ENCODE measurements around the gene FLT4.

Gene FLT4

DNA sequence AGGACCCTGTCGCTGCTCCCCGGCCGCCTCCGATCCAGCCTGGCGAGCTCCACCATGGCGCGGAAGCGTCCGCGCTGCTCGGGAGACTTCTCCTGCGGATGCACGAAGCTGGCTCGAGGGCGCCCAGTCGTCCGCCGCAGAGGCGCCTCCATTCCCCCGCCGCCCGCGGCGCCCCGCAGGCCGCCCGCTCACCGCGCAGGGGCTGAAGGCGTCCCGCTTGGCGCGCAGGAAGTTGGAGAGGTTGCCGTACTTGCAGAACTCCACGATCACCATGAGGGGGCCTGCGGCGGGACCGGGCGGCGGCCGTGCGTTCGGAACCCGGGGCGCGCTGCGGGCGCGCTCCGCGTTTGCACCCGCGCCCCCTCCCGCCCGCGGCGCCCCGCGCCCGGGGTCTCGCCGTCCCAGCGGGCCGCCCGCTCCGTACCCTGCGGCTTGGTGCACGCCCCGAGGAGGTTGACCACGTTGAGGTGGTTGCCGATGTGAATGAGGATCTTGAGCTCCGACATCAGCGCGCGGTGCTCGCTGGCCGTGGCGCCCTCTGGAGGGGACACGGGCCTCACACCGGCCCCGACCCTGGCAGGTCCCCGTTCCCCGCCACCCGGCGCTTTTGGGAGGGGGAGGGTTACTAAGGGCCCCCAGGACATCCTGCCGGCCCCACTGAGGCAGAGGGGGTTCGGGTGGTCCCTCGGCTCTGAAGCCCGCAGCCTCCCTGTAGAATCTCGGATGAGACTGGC lies 30.4 kb downstream of the FLT4 start:
- peak; percentile 61 for DNase-seq
- H3K27me3 Mint-ChIP-seq = no peaks in the 10 kb centered on the region
- peaks cover 8% of the 10 kb centered on the region for H3K4me1 Mint-ChIP-seq (ENCODE audit: low read depth)
- H3K4me3 Mint-ChIP-seq = no peak overlapping the region
- H3K27ac Mint-ChIP-seq = no peak overlapping the region
- H3K36me3 Mint-ChIP-seq (ENCODE audit: low read depth) = no peaks in the 10 kb centered on the region
- H3K9me3 Mint-ChIP-seq = no peaks in the 10 kb centered on the region

DNA sequence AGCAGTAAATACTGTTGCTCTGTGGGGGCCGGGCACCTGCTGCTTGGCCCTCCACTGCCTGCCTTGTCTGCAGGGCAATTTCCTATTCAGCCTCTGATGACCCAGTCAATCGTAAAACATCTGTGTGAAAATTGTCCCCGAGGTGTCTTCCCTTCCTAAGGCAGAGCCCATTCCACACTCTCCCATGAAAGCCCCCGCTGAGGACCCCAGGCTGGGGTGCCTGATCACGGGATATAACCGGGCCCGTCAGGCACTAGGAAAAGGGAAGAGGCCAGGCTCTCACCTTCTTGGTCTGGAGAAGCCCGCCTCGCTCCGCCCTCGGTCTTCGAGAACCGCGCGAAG lies 30.9 kb downstream of the FLT4 start:
- Mint-ChIP-seq H3K9me3 (no peaks in the 10 kb centered on the region), H3K27ac (no peak overlapping the region), H3K27me3 (no peaks in the 10 kb centered on the region), H3K4me1 (ENCODE audit: low read depth) (peaks cover 3% of the 10 kb centered on the region), H3K36me3 (ENCODE audit: low read depth) (no peaks in the 10 kb centered on the region), H3K4me3 (no peak overlapping the region)
- DNase-seq = no peak

DNA sequence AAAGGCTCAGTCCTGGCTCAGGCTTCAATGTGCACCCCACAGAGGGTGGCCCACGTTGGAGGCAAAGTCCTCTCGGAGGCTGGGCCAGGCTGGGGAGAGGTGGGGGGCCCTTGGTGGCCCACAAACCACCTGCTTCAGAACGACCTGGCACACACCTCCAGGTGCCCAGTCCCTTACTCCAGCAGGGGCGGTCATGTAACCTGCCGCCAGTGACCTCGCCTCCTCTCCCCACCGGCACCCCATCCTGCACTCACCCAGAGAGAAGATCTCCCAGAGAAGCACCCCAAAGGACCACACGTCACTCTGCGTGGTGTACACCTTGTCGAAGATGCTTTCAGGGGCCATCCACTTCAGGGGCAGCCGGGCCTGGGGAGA lies 35.6 kb downstream of the FLT4 start:
- no peak for DNase-seq
- Mint-ChIP-seq H3K27me3 (no peaks in the 10 kb centered on the region), H3K4me3 (no peak overlapping the region), H3K36me3 (ENCODE audit: low read depth) (no peaks in the 10 kb centered on the region), H3K27ac (no peak overlapping the region), H3K4me1 (ENCODE audit: low read depth) (no peaks in the 10 kb centered on the region), H3K9me3 (no peaks in the 10 kb centered on the region)

DNA sequence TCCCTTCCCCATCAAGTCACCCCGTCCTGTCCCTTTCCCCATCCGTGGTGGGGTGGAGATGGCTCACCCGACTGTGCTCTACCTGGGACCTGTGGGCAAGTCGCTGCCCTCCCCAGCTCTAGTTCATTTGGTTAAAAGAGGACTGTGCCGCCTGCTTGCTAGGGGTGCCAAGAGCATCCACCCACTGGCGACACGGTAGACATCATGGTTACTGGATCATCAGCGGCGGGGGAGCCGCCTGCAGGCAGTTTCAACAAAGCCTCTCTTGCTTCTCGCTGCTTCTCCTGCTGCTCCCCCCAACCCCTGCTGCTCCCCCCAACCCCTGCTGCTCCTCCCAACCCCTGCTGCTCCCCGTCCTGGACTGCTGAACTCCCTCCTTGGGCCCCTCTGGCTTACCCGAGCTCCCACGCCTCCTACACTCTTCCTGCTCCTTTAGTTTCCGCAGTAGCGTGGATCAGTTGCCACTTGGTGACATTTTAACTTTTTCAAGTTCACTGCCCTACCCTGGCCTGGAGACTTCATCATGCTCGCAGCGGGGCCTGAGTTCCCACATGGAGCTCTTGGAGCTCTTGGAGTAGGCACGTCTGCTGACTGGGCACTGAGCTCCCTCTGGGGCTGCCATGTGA lies 36.1 kb downstream of the FLT4 start:
- H3K4me1 Mint-ChIP-seq (ENCODE audit: low read depth) = no peaks in the 10 kb centered on the region
- H3K27me3 Mint-ChIP-seq = no peaks in the 10 kb centered on the region
- DNase-seq = no peak
- no peak overlapping the region for H3K27ac Mint-ChIP-seq
- H3K36me3 Mint-ChIP-seq (ENCODE audit: low read depth) = no peaks in the 10 kb centered on the region
- no peaks in the 10 kb centered on the region for H3K9me3 Mint-ChIP-seq
- H3K4me3 Mint-ChIP-seq = no peak overlapping the region

DNA sequence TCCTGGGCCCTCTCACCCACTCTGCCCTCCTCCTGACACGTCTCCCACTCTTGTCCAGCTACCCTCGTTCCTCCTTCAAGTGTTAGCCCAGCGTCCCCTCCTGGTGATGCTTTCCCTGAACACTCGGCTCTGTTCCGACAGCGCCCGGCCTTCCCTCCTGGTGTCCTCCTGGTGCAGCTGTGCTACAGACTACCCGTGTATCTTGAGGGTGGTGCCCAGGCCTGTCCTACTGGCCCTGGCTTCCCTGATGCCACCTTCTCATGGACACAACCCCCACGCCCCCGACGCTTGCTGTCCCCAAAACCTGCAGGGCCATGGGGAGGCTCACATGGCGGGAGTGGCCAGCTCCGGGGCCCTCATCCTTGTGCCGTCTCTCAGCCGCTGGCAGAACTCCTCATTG lies 36.7 kb downstream of the FLT4 start:
- H3K27ac Mint-ChIP-seq = no peak overlapping the region
- no peaks in the 10 kb centered on the region for H3K27me3 Mint-ChIP-seq
- no peaks in the 10 kb centered on the region for H3K4me1 Mint-ChIP-seq (ENCODE audit: low read depth)
- DNase-seq = no peak
- no peaks in the 10 kb centered on the region for H3K9me3 Mint-ChIP-seq
- no peaks in the 10 kb centered on the region for H3K36me3 Mint-ChIP-seq (ENCODE audit: low read depth)
- no peak overlapping the region for H3K4me3 Mint-ChIP-seq

DNA sequence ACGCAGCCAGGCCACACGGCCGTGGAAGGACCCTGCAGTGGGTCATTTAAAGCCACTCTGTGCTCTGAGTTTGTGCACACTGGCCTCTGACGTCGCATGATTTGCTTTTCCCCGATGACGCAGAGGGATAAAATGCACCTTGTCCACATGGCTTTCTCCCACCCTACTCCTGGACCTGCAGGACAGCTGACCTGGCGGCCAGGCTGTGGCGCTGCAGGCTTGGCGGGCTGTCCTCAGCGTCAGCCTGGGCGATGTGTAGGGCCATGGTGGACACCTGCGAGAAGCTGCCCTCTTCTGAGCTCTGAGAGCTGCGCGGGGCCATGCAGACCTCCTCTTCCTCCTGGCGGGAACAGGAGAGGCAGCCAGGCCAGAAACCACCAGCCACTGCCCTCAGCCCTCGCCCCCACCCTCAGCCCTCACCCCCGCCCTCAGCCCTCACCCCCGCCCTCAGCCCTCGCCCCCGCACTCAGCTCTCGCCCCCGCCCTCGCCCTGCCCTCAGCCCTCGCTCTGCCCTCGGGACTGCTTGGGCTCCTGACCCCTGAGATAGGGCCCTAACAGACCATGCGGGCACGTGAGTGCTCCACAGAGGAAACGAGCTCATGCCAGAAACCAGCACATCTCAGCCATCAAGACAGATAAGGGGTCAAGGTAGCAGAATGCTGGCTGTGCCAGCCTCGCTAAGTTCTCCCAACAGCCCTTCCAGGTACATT lies 38.1 kb downstream of the FLT4 start:
- no peaks in the 10 kb centered on the region for H3K9me3 Mint-ChIP-seq
- no peak for DNase-seq
- no peaks in the 10 kb centered on the region for H3K4me1 Mint-ChIP-seq (ENCODE audit: low read depth)
- H3K27me3 Mint-ChIP-seq = no peaks in the 10 kb centered on the region
- H3K27ac Mint-ChIP-seq = no peak overlapping the region
- H3K36me3 Mint-ChIP-seq (ENCODE audit: low read depth) = no peaks in the 10 kb centered on the region
- H3K4me3 Mint-ChIP-seq = no peak overlapping the region

DNA sequence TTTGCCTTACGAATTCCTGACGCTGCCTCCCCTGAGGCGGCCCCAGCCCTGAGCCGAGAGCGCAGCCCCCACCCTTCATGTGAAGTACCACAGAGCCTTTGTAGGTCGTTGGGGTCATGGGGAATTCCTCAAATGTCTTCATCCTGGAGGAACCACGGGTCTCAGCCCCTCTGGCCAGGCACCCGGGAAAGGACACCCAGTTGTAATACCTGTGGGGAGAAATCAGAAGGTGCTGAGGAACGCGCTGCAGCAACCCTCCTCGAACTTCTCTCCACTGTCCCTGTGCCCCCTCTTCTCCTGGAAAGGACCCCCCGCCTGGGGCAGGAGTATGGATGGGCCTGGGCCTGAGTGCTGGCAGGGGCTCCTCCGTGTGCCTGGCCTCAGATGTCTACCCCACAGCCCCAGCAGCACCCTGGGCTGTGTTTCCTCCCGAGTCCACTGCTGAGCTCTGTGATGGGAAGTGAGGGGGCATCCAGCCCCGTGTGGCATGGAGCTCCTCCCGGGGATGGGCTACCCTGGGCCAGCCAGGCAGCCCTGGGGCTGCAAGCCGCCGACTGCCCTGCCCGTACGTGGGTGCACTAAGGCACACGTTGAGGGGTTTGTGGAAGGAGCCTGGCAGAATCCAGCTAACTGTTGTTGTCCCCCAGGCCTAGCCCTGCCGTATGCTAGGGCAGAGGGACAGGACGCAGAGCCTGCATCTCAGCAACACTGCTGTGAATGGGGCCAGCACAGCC lies 39.4 kb downstream of the FLT4 start:
- Mint-ChIP-seq H3K9me3 (no peaks in the 10 kb centered on the region), H3K27ac (no peak overlapping the region), H3K27me3 (no peaks in the 10 kb centered on the region), H3K4me3 (no peak overlapping the region), H3K36me3 (ENCODE audit: low read depth) (no peaks in the 10 kb centered on the region), H3K4me1 (ENCODE audit: low read depth) (peaks cover 3% of the 10 kb centered on the region)
- DNase-seq = no peak

DNA sequence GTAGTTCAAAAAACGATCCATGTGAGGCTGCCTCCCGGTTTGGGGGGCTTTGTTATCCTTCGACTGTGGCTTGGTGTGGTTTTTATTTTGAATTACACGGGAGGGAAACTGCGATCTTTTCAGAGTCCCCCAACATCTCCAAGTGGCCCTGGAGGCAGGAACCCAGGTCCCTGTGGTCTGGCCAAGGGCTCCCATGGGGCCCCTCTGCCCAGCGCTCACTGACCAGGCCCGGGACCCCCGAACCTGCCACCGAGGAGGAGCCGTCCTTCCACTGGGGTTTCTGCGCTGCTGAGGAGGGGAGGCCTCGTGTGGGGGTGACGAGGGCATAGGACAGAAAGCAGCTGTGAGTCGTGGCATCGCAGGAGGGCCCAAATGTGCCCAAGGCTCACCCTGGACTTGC lies 40.0 kb downstream of the FLT4 start:
- Mint-ChIP-seq H3K9me3 (no peaks in the 10 kb centered on the region), H3K36me3 (ENCODE audit: low read depth) (no peaks in the 10 kb centered on the region), H3K4me3 (no peak overlapping the region), H3K27ac (no peak overlapping the region), H3K4me1 (ENCODE audit: low read depth) (peaks cover 3% of the 10 kb centered on the region), H3K27me3 (no peaks in the 10 kb centered on the region)
- DNase-seq = no peak

DNA sequence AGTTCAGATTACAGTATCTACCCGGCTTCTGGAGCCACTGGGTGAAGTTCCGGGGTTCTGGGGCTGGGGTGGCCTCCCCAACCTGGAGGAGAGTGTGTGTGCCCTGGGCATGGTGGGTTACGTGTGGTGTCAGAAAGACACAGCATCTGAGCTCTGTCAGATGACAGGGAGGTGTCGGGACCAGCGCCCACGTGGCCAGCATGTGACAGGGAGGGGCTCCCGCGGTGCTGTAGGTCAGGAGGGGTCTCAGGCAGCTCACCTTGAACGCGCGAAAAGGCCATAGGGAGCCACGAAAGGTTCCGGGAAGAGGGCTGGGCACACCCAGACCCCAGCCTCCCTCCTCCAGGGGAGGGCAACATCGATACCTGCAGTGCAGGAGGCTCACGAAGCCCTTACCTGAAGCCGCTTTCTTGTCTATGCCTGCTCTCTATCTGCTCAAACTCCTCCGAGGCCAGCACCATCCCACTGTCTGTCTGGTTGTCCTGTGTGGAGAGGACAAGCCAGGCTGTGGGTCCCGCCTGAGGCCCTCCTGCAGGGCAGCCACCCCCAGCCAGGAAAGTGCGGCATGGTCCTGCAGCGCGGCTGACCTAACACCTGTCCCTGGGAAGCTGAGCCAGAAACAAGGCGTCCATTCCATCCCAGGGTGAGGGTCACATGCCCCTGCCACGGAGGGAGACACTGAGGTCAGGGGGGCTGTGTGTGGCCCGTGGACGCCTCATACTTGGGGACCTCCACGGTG lies 40.7 kb downstream of the FLT4 start:
- Mint-ChIP-seq H3K4me3 (no peak overlapping the region), H3K4me1 (ENCODE audit: low read depth) (peaks cover 3% of the 10 kb centered on the region), H3K9me3 (no peaks in the 10 kb centered on the region), H3K36me3 (ENCODE audit: low read depth) (no peaks in the 10 kb centered on the region), H3K27me3 (no peaks in the 10 kb centered on the region), H3K27ac (no peak overlapping the region)
- DNase-seq = no peak

DNA sequence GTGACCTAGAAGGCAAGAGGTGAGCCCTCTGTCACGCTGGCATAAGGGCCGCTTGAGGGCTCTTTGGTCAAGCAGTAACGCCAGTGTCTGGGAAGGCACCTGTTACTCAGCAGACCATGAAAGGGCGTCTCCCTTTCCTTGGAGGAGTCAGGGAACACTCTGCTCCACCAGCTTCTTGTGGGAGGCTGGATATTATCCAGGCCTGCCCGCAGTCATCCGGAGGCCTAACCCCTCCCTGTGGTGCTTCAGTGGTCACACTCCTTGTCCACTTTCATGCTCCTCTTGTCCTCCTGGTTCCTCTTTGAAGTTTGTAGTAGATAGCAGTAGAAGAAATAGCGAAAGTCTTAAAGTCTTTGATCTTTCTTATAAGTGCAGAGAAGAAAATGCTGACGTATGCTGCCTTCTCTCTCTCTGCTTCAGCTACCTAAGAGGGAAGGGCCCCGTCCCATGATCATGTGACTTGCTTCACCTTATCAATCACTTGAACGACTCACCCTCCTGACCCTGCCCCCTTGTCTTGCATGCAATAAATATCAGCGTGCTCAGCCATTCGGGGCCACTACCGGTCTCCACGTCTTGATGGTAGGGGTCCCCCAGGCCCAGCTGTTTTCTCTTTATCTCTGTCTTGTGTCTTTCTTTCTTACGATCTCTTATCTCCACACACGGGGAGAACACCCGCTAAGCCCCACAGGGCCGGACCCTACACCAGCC lies 41.4 kb downstream of the FLT4 start:
- H3K27me3 Mint-ChIP-seq = no peaks in the 10 kb centered on the region
- no peak for DNase-seq
- no peak overlapping the region for H3K27ac Mint-ChIP-seq
- no peaks in the 10 kb centered on the region for H3K36me3 Mint-ChIP-seq (ENCODE audit: low read depth)
- H3K4me3 Mint-ChIP-seq = no peak overlapping the region
- H3K9me3 Mint-ChIP-seq = no peaks in the 10 kb centered on the region
- peaks cover 3% of the 10 kb centered on the region for H3K4me1 Mint-ChIP-seq (ENCODE audit: low read depth)

DNA sequence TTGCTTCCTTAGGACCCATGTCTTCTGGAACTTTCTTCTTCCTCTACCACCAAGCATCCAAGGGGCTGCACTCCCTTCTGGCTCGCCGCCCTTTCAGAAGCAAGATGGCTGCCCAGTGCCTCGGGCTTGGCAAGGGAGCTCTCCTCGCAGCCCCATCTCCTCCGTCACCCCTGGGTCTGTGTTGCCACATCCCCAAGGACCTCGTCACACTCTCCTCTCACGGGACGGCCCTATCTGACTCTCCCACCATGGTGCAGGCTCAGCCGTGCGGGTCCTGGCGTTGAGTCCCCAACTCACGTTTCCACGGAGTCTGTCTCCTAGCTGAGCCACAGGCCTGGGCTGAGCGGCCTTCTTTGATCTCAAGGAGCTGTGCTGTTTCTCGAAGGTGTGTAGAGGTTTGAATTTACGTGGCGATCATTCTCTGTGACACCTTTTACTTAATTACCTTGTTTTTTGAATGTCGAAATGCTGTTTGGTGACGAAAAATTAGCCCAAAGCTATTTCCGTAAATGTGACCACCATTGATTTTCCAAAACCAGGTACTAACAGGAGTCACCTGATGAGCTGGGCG lies 43.1 kb downstream of the FLT4 start:
- no peak for DNase-seq
- H3K4me1 Mint-ChIP-seq (ENCODE audit: low read depth) = peaks cover 3% of the 10 kb centered on the region
- no peaks in the 10 kb centered on the region for H3K36me3 Mint-ChIP-seq (ENCODE audit: low read depth)
- H3K27ac Mint-ChIP-seq = no peak overlapping the region
- no peaks in the 10 kb centered on the region for H3K9me3 Mint-ChIP-seq
- H3K4me3 Mint-ChIP-seq = no peak overlapping the region
- H3K27me3 Mint-ChIP-seq = no peaks in the 10 kb centered on the region

DNA sequence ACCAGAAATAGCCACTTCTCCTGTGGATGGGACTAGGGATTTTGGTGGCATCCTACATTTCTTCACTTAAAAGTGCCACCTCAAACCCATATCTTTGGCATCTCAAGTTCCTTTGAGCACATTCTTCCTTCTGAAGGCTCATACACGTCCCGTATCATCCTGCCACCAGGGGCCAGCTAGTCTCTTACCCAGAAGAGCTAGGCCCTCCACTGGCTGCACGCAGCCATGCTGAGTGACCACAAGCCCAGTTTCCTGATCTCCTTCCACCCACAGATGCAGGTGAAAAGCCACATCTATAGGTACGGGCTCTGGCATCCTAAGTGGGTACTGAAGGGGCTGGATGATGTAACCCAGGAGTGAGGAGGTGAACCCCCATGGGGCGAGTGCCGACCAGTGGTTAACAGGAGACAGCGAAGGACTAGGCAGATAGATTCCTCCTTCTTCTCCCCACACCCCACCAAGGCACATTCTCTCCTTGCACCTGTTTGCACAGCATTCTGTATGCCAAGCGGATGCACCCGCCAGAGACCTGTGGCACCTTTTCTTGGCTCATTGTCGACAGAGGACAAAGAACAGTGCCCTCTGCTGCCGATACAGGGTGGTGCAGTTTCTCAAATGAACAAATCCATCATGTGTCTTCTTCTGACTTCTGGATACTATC lies 43.7 kb downstream of the FLT4 start:
- Mint-ChIP-seq H3K9me3 (no peaks in the 10 kb centered on the region), H3K4me3 (no peak overlapping the region), H3K27me3 (no peaks in the 10 kb centered on the region), H3K36me3 (ENCODE audit: low read depth) (no peaks in the 10 kb centered on the region), H3K27ac (no peak overlapping the region), H3K4me1 (ENCODE audit: low read depth) (peaks cover 3% of the 10 kb centered on the region)
- peak; percentile 77 for DNase-seq

DNA sequence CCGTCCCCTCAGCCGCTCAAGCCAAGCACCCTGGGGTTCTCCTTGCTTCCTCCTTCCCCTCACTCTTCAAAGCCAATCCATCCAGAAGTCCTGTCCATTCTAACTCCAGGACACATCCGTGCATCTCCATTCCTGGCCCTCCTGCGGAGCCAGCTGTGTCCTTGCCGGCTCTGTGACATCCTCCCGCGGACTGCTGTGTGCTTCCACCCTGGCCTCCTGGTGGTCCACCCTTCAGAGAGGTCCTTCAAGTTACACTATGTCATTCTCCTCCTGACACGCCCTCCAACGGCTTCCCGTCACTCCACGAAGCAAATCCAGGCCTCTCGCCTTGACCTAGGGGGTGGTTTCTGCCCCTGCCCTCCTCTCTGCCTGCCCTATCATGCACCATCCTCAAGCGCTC lies 45.1 kb downstream of the FLT4 start:
- DNase-seq = no peak
- Mint-ChIP-seq H3K4me3 (no peak overlapping the region), H3K36me3 (ENCODE audit: low read depth) (no peaks in the 10 kb centered on the region), H3K4me1 (ENCODE audit: low read depth) (peaks cover 3% of the 10 kb centered on the region), H3K9me3 (no peaks in the 10 kb centered on the region), H3K27ac (no peak overlapping the region), H3K27me3 (no peaks in the 10 kb centered on the region)

Data from activated T-cell treated with anti-CD3 and anti-CD28 coated beads, Interleukin-2, amount 50 U/mL, for 24 hours (primary cell).